RWPE2 (cell line): ENCODE data around the gene ZNF544.

Experiments
- ATAC-seq: fragments of 200-7000 bp; cut with Tn5 transposase; 3 replicates; pipeline ENCODE4 v1.9.1; 2021; ENCODE audit warnings: low read depth
- DNase-seq: peaks from one replicate; pipeline ENCODE4 v3.0.0-alpha.2; 2020; ENCODE audit warnings: low spot score
- H3K27ac ChIP-seq: fragments of 450-650 bp; 2 replicates; pipeline ENCODE4 v1.5.1; 2017; ENCODE audit warnings: mild to moderate bottlenecking; ENCODE audit not compliant: poor library complexity, severe bottlenecking
- H3K27me3 ChIP-seq: fragments of 250-450 bp; sonication (Bioruptor Pico); 2 replicates; pipeline ENCODE4 v1.5.1; 2021; ENCODE audit warnings: mild to moderate bottlenecking, moderate library complexity; ENCODE audit not compliant: insufficient read depth, poor library complexity, severe bottlenecking
- H3K36me3 ChIP-seq: fragments of 250-450 bp; sonication (Bioruptor Pico); 2 replicates; pipeline ENCODE4 v1.5.1; 2020; ENCODE audit warnings: low read depth, mild to moderate bottlenecking, moderate library complexity
- H3K4me1 ChIP-seq: fragments of 250-450 bp; sonication (Bioruptor Pico); 2 replicates; pipeline ENCODE4 v1.5.1; 2021; ENCODE audit warnings: mild to moderate bottlenecking, moderate library complexity; ENCODE audit not compliant: insufficient read depth, poor library complexity, severe bottlenecking
- H3K4me3 ChIP-seq: fragments of 250-450 bp; sonication (Bioruptor Pico); 2 replicates; pipeline ENCODE4 v1.5.1; 2021; ENCODE audit warnings: mild to moderate bottlenecking, moderate library complexity; ENCODE audit not compliant: severe bottlenecking
- H3K9me3 ChIP-seq: fragments of 250-450 bp; sonication (Bioruptor Pico); 2 replicates; pipeline ENCODE4 v1.5.1; 2021; ENCODE audit warnings: mild to moderate bottlenecking, moderate library complexity; ENCODE audit not compliant: severe bottlenecking
- CTCF ChIP-seq: fragments of 450-650 bp; IDR thresholded peaks from one replicate; pipeline ENCODE4 v1.5.1; 2017; ENCODE audit warnings: mild to moderate bottlenecking, moderate library complexity; ENCODE audit not compliant: poor library complexity, severe bottlenecking

ZNF544 gene

GRCh38 chr19:58304255-58304654, 75.5 kb downstream of the ZNF544 start:
- no peak for DNase-seq
- no peak overlapping the region for H3K27ac ChIP-seq
- ATAC-seq, result no peak
- H3K4me3 ChIP-seq, result no peak overlapping the region
- no peaks in the 10 kb centered on the region for H3K27me3 ChIP-seq
- TF ChIP-seq CTCF, result no peak
- peaks cover 43% of the 10 kb centered on the region for H3K36me3 ChIP-seq
- no peaks in the 10 kb centered on the region for H3K9me3 ChIP-seq
- H3K4me1 ChIP-seq, result peaks cover 6% of the 10 kb centered on the region

GRCh38 chr19:58304748-58305064, 76.0 kb downstream of the ZNF544 start:
- no peak for TF ChIP-seq CTCF
- no peak; the same call in 2 of the 3 replicates for ATAC-seq
- no peak for DNase-seq
- Histone ChIP-seq H3K4me1 (peaks cover 6% of the 10 kb centered on the region), H3K27me3 (no peaks in the 10 kb centered on the region), H3K9me3 (no peaks in the 10 kb centered on the region), H3K27ac (peak overlapping the region; percentile 33), H3K36me3 (peaks cover 48% of the 10 kb centered on the region), H3K4me3 (peak overlapping the region; percentile 78)

- H3K4me1 ChIP-seq, result peaks cover 6% of the 10 kb centered on the region
- TF ChIP-seq CTCF, result no peak
- DNase-seq (peak; percentile 94), ATAC-seq (peak; percentile 100)
- peak within 1 kb of the TSS; percentile 33 for H3K27ac ChIP-seq
- no peaks in the 10 kb centered on the region for H3K9me3 ChIP-seq
- peaks cover 53% of the 10 kb centered on the region for H3K36me3 ChIP-seq
- H3K4me3 ChIP-seq, result peak within 1 kb of the TSS; percentile 78
- H3K27me3 ChIP-seq, result no peaks in the 10 kb centered on the region
Measured at GRCh38 chr19:58305065-58305931, 76.6 kb downstream of the ZNF544 start, which contains the start of gene ERVK3-1. Gene ERVK3-1 (plus strand): TSS chr19:58305377. CDS start chr19:58312169, 6,792 bp downstream.

GRCh38 chr19:58305932-58306323, 77.2 kb downstream of the ZNF544 start:
- no peak for ATAC-seq
- peaks cover 6% of the 10 kb centered on the region for H3K4me1 ChIP-seq
- H3K36me3 ChIP-seq, result peaks cover 56% of the 10 kb centered on the region
- no peak for TF ChIP-seq CTCF
- no peaks in the 10 kb centered on the region for H3K27me3 ChIP-seq
- no peaks in the 10 kb centered on the region for H3K9me3 ChIP-seq
- peak overlapping the region; percentile 78 for H3K4me3 ChIP-seq
- H3K27ac ChIP-seq, result peak overlapping the region; percentile 33
- DNase-seq, result no peak

- Histone ChIP-seq H3K36me3 (peaks cover 64% of the 10 kb centered on the region), H3K4me1 (peaks cover 6% of the 10 kb centered on the region), H3K27ac (no peak overlapping the region), H3K4me3 (no peak overlapping the region), H3K9me3 (no peaks in the 10 kb centered on the region), H3K27me3 (no peaks in the 10 kb centered on the region)
- no peak for TF ChIP-seq CTCF
- DNase-seq (no peak), ATAC-seq (no peak)
Measured at GRCh38 chr19:58307736-58308135, 79.0 kb downstream of the ZNF544 start.
